ENCODE data around the gene PCDHGB4.
"Not testable (repeated sequence)": the region's sequence is repeated elsewhere in the genome, so short reads cannot be mapped to it uniquely, and the experiment has no call there.

Gene PCDHGB4

DNA sequence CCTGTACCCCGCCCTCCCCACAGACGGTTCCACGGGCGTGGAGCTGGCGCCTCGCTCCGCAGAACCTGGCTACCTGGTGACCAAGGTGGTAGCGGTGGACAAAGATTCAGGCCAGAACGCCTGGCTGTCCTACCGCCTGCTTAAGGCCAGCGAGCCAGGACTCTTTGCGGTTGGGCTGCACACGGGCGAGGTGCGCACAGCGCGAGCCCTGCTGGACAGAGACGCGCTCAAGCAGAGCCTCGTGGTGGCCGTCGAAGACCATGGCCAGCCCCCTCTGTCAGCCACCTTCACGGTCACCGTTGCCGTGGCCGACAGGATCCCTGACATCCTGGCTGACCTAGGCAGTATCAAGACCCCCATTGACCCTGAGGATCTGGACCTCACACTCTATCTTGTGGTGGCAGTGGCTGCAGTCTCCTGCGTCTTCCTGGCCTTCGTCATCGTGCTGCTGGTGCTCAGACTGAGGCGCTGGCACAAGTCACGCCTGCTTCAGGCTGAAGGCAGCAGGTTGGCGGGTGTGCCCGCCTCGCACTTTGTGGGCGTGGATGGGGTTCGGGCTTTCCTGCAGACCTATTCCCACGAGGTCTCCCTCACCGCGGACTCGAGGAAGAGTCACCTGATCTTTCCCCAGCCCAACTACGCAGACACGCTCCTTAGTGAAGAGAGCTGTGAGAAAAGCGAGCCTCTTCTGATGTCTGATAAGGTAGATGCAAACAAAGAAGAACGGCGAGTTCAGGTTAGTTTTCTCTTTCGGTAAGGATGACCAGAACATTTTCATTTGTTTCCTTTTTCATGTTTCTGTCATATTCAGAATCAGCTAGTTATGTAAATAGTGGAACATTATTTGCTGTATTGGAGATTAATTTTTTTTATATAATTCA lies 21.2 kb upstream of the PCDHGB4 start:
- no peak for DNase-seq

DNA sequence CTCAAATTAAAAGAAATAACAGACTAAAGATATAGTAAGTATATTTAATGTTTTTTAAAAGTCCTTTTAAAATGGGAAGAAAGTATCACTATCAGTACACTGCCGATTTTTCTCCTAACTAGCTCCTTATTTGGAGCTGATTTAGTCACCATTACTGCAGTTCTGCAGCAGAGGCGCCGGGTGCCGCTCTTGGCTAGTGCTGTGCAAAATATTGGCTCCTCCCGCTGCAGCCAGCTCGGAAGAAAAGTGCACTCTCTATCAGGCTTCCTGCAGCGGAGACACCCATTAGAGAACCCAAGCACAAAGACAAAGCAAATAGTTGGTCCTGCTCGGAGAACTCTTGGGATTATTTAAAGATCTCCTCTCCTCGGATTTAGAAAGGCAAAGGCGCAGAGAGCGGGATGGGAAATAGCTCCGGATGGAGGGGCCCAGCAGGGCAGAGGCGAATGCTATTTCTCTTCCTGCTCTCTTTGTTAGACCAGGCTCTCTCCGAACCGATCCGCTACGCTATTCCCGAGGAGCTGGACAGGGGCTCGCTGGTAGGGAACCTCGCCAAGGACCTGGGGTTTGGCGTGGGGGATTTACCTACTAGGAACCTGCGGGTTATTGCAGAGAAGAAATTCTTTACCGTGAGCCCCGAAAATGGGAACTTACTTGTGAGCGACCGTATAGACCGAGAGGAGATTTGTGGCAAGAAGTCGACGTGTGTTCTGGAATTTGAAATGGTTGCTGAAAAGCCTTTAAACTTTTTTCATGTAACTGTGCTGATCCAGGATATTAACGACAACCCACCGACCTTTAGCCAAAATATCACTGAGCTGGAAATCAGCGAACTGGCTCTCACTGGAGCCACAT lies 17.3 kb upstream of the PCDHGB4 start, which contains the start of gene PCDHGB3:
Gene PCDHGB3 (plus strand): TSS at position 249 of the 855 bp plus-strand sequence. CDS start 153 bp downstream, at position 402.
- DNase-seq = peak in 1 of 2 donors; percentile 45

DNA sequence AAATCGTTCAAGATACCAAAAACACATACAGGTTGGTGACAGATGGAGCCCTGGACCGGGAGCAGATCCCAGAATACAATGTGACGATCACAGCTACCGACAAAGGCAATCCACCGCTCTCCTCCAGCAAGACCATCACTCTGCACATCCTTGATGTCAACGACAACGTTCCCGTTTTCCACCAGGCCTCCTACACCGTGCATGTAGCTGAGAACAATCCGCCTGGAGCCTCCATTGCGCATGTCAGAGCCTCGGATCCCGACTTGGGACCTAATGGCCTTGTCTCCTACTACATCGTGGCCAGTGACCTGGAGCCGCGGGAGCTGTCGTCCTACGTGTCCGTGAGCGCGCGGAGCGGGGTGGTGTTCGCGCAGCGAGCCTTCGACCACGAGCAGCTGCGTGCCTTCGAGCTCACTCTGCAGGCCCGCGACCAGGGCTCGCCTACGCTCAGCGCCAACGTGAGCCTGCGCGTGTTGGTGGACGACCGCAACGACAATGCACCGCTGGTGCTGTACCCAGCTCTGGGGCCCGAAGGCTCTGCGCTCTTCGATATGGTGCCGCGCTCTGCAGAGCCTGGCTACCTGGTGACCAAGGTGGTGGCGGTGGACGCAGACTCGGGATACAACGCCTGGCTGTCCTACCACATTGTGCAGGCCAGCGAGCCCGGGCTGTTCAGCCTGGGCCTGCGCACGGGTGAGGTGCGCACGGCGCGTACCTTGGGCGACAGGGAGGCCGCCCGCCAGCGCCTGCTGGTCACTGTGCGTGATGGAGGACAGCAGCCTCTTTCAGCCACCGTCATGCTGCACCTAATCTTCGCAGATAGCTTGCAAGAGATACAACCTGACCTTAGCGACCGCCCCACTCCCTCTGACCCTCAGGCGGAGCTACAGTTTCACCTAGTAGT lies 15.7 kb upstream of the PCDHGB4 start:
- DNase-seq = no peak

DNA sequence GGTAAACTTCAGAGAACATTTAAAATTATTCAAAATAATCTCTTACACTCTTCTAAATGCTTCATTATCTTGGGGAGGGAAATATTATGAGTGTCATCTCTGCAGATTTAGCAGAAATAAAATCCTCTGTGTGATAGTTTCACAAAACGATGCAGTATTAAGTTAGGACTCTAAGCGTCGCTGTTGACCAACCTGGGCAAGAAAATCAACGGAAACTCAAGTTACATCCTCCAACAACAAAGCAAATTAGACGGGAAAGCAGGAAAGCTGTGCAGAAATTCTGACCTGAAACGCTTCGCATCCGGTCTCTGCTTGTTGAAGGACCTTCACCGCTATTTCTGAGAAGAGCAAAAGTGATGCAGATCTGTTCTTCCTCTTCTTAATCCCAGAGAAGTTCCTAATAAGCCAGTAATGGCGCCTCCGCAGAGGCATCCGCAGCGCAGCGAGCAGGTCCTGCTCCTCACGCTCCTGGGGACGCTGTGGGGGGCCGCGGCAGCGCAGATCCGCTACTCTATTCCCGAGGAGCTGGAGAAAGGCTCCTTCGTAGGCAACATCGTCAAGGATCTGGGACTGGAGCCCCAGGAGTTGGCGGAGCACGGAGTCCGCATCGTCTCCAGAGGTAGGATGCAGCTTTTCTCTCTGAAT lies 13.7 kb upstream of the PCDHGB4 start, which contains the start of gene PCDHGA6:
Gene PCDHGA6 (plus strand): TSS at position 219 of the 645 bp plus-strand sequence. CDS start 193 bp downstream, at position 412.
- peak; percentile 9 to 16 for DNase-seq

DNA sequence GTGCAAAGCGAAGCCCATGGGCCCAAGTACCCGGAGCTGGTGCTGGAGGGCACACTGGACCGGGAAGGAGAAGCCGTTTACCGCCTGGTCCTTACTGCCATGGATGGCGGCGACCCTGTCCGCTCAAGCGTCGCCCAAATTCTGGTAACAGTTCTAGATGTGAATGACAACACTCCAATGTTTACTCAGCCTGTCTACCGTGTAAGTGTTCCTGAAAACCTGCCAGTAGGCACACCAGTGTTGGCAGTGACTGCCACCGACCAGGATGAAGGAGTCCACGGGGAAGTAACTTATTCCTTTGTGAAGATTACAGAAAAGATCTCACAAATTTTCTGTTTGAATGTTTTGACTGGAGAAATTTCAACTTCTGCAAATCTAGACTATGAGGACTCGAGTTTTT lies 12.9 kb upstream of the PCDHGB4 start:
- DNase-seq = no peak

DNA sequence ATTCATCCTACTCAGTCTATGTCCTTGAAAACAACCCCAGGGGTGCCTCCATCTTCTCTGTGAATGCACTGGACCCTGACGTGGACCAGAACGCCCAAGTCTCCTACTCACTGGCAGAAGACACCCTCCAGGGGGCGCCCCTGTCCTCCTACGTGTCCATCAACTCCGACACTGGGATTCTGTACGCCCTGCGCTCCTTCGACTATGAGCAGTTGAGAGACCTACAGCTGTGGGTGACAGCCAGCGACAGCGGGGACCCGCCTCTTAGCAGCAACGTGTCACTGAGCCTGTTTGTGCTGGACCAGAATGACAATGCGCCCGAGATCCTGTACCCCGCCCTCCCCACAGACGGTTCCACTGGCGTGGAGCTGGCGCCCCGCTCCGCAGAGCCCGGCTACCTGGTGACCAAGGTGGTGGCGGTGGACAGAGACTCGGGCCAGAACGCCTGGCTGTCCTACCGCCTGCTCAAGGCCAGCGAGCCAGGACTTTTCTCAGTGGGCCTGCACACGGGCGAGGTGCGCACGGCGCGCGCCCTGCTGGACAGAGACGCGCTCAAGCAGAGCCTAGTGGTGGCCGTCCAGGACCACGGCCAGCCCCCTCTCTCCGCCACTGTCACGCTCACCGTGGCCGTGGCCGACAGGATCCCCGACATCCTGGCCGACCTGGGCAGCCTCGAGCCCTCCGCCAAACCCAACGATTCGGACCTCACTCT lies 11.9 kb upstream of the PCDHGB4 start:
- DNase-seq = not testable (repeated sequence)

DNA sequence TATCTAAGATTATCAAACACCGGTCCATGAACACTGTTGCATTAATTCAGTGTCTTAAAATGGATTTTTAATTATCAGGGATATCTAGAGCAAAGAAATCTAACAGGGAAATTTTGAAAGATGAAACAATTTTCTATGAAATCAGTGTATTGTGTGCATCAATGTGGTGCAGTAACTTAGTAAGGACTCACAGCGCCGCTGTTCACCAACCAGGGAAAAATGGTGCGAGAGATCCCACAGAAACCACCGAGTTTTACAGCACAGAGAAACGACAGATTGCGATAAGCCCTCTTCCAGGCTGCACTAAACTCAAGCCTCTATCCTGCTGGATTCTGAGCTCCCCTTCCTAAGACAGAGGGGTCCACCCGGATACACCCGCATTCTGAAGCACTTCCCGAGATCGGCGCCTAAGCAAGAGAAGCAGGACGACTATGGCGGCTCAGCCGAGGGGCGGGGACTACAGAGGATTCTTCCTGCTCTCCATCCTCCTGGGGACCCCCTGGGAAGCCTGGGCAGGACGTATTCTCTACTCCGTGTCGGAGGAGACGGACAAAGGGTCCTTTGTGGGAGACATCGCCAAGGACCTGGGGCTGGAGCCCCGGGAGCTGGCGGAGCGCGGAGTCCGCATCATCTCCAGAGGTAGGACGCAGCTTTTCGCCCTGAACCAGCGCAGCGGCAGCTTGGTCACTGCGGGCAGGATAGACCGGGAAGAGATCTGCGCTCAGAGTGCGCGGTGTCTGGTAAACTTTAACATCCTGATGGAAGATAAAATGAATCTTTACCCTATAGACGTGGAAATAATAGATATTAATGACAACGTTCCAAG lies 4.8 kb upstream of the PCDHGB4 start, which contains the start of gene PCDHGA7:
Gene PCDHGA7 (plus strand): TSS at position 274 of the 826 bp plus-strand sequence. CDS start 158 bp downstream, at position 432.
- no peak for DNase-seq

DNA sequence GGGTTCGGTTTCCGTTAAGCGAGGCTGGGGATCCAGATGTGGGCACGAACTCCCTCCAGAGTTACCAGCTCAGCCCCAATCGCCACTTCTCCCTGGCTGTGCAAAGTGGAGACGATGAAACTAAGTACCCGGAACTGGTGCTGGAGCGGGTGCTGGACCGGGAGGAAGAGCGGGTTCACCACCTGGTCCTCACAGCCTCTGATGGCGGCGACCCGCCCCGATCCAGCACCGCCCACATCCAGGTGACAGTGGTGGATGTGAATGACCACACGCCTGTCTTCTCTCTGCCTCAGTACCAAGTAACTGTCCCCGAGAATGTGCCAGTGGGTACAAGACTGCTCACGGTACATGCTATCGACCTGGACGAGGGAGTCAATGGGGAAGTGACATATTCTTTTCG lies 4.2 kb upstream of the PCDHGB4 start:
- no peak for DNase-seq

DNA sequence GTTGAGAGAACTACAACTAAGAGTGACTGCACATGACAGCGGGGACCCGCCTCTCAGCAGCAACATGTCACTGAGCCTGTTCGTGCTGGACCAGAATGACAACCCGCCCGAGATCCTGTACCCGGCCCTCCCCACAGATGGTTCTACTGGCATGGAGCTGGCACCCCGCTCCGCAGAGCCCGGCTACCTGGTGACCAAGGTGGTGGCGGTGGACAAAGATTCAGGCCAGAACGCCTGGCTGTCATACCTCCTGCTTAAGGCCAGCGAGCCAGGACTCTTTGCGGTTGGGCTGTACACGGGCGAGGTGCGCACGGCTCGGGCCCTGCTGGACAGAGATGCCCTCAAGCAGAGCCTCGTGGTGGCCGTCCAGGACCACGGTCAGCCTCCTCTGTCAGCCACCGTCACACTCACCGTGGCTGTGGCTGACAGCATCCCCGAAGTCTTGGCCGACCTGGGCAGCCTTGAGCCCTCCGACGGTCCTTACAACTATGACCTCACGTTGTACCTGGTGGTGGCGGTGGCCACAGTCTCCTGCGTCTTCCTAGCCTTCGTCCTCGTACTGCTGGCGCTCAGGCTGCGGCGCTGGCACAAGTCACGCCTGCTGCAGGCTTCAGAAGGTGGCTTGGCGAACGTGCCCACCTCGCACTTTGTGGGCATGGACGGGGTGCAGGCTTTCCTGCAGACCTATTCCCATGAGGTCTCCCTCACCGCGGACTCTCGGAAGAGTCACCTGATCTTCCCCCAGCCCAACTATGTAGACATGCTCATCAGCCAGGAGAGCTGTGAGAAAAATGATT lies 2.8 kb upstream of the PCDHGB4 start:
- no peak for DNase-seq

DNA sequence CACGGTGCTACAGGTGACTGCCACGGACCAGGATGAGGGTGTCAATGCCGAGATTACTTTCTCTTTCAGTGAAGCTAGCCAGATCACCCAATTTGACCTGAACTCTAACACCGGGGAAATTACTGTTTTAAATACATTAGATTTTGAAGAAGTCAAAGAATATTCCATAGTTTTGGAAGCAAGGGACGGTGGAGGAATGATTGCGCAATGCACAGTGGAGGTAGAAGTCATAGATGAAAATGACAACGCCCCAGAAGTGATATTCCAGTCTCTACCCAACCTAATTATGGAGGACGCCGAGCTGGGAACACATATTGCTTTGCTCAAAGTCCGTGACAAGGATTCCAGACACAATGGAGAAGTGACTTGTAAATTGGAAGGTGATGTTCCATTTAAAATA lies 1.2 kb downstream of the PCDHGB4 start:
- DNase-seq = no peak

DNA sequence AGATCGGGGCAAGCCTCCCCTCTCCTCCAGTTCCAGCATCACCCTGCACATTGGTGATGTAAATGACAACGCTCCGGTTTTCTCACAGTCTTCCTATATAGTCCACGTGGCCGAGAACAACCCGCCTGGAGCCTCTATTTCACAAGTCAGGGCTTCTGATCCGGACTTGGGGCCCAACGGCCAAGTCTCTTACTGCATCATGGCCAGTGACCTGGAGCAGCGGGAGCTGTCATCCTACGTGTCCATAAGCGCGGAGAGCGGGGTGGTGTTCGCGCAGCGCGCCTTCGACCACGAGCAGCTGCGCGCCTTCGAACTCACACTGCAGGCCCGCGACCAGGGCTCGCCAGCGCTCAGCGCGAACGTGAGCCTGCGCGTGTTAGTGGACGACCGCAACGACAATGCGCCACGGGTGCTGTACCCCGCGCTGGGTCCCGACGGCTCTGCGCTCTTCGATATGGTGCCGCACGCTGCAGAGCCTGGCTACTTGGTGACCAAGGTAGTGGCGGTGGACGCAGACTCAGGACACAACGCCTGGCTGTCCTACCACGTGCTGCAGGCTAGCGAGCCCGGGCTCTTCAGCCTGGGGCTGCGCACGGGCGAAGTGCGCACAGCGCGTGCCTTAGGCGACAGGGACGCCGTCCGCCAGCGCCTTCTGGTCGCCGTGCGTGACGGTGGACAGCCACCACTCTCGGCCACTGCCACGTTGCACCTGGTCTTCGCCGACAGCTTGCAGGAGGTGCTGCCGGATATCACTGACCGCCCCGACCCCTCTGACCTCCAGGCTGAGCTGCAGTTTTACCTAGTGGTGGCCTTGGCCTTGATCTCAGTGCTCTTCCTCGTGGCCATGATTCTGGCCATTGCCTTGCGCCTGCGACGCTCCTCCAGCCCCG lies 1.9 kb downstream of the PCDHGB4 start:
- no peak for DNase-seq

DNA sequence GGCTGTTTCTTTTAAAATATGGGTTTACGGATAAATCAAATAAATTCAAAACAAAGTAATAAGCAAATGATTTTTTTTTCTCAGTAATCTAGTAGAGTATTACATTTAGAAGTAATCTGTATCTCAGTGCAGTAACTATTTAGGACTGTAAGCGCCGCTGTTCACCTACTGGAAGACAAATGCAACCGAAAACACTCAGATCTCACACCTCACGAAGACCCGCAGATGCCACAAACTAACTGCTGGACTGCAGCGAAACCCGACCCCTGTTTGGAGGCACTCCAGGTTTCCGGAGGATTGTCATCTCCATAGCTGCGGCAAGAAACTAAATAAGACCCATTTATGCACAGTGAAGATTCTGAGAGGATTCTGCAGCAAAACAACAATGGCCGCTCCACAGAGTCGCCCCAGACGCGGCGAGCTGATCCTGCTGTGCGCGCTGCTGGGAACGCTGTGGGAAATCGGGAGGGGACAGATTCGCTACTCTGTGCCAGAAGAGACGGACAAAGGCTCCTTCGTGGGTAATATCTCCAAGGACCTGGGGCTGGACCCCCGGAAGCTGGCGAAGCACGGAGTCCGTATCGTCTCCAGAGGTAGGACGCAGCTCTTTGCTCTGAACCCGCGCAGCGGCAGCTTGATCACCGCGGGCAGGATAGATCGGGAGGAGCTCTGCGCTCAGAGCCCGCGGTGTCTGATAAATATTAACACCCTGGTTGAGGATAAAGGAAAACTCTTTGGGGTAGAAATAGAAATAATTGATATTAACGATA lies 5.1 kb downstream of the PCDHGB4 start, which contains the start of gene PCDHGA8:
Gene PCDHGA8 (plus strand): TSS at position 205 of the 770 bp plus-strand sequence. CDS start 181 bp downstream, at position 386.
- DNase-seq = no peak

DNA sequence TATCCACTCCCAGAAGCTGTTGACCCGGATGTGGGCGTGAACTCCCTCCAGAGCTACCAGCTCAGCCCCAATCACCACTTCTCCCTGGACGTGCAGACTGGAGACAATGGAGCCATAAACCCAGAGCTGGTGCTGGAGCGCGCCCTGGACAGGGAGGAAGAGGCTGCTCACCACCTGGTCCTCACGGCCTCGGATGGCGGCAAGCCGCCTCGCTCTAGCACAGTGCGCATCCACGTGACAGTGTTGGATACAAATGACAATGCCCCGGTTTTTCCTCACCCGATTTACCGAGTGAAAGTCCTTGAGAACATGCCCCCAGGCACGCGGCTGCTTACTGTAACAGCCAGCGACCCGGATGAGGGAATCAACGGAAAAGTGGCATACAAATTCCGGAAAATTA lies 5.8 kb downstream of the PCDHGB4 start:
- DNase-seq = no peak

DNA sequence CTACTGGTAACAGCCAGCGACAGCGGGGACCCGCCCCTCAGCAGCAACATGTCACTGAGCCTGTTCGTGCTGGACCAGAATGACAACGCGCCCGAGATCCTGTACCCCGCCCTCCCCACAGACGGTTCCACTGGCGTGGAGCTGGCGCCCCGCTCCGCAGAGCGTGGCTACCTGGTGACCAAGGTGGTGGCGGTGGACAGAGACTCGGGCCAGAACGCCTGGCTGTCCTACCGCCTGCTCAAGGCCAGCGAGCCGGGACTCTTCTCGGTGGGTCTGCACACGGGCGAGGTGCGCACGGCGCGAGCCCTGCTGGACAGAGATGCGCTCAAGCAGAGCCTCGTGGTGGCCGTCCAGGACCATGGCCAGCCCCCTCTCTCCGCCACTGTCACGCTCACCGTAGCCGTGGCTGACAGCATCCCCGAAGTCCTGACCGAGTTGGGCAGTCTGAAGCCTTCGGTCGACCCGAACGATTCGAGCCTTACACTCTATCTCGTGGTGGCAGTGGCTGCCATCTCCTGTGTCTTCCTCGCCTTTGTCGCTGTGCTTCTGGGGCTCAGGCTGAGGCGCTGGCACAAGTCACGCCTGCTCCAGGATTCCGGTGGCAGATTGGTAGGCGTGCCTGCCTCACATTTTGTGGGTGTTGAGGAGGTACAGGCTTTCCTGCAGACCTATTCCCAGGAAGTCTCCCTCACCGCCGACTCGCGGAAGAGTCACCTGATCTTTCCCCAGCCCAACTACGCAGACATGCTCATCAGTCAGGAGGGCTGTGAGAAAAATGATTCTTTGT lies 7.1 kb downstream of the PCDHGB4 start:
- not testable (repeated sequence) for DNase-seq

DNA sequence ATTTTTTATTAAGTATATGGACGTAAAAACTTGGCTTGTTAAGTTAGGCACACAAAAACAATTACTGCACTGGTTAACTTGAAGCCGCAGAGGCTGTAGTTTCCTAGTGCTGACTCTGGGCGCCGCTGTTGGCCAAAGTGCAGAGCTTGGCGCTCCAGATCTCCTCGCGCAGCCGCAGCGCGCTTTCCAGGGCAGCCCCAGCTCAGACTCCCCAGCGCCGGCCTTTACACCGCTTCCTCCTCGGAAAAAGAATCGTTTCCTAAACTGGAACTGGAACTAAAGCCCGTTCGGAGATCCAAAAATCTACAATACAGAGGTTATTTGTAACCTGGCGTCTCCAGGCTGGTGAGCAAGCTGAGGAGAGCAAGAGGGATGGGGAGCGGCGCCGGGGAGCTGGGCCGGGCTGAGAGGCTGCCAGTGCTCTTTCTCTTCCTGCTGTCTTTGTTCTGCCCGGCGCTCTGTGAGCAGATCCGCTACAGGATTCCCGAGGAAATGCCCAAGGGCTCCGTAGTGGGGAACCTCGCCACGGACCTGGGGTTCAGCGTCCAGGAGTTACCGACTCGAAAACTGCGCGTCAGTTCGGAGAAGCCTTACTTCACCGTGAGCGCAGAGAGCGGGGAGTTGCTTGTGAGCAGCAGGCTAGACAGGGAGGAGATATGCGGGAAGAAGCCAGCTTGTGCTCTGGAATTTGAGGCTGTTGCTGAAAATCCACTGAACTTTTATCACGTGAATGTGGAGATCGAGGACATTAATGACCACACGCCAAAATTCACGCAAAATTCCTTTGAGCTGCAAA lies 10.5 kb downstream of the PCDHGB4 start, which contains the start of gene PCDHGB5:
Gene PCDHGB5 (plus strand): TSS at position 192 of the 796 bp plus-strand sequence. CDS start 181 bp downstream, at position 373.
- peak; percentile 41 to 61 for DNase-seq

Measured in inflammatory macrophage (primary cell).